Measurements from ENCODE around the gene HSDL2.

Gene HSDL2

GRCh38 chr9:112516769-112517168, 136.9 kb downstream of the HSDL2 start:
- Histone ChIP-seq H3K4me1 (peaks cover 0 to 15% (median 0%) of the 10 kb centered on the region in 10 experiments; a peak in 5 of 20 replicates), H3K4me3 (no peak overlapping the region), H4K20me1 (no peaks in the 10 kb centered on the region; a peak in 2 of 22 replicates), H3K4me2 (no peak overlapping the region), H3K27me3 (no peaks in the 10 kb centered on the region), H3K9ac (no peak overlapping the region), H3K9me3 (replicated peaks in 1 of 11) (peaks cover 0 to 7% (median 0%) of the 10 kb centered on the region in 11 experiments; a peak in 6 of 22 replicates), H3K27ac (no peak overlapping the region), H3K36me3 (peaks cover 0 to 10% (median 0%) of the 10 kb centered on the region in 11 experiments; a peak in 2 of 22 replicates)
- no peak for TF ChIP-seq Cebpa-rat (IDR thresholded peaks at IDR 0.05)

GRCh38 chr9:112520069-112520468, 140.2 kb downstream of the HSDL2 start:
- TF ChIP-seq Cebpa-rat (IDR thresholded peaks at IDR 0.05): no peak
- peak overlapping the region in 2 of 11 experiments; percentile 1 to 53; a peak in 4 of 22 replicates for H3K4me2 ChIP-seq
- H4K20me1 ChIP-seq: peaks cover 0 to 7% (median 0%) of the 10 kb centered on the region in 11 experiments; a peak in 3 of 22 replicates

DNA sequence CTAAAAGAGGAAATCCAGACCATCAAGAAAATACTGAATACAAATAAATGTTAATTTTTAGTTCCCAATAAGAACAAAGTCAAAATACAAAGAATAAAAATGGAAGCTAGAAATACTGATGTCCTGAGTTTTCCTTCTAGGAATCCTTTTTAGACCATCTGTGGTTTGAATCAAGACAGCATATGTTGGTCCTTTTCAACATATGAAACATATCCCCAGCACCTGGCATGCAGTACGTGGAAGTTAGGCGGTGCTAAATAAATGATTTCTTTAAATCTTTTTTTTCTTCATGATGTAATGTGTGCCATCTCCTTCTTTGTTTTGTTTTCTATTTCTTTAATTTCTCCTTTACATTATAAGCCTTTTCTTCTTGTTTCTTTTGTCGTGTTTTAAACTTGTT, 140.7 kb downstream of the HSDL2 start:
- Histone ChIP-seq H3K4me2 (peak overlapping the region in 2 of 11 experiments; percentile 1 to 53; a peak in 4 of 22 replicates), H4K20me1 (peaks cover 0 to 7% (median 0%) of the 10 kb centered on the region in 11 experiments; a peak in 4 of 22 replicates), H3K36me3 (peaks cover 0 to 20% (median 4%) of the 10 kb centered on the region in 11 experiments; a peak in 5 of 22 replicates), H3K27me3 (no peaks in the 10 kb centered on the region), H3K9me3 (replicated peaks in 1 of 11) (peaks cover 0 to 24% (median 10%) of the 10 kb centered on the region in 11 experiments; a peak in 10 of 22 replicates), H3K9ac (no peak overlapping the region), H3K4me1 (peaks cover 0 to 15% (median 0%) of the 10 kb centered on the region in 10 experiments; a peak in 5 of 20 replicates), H3K4me3 (no peak overlapping the region), H3K27ac (no peak overlapping the region)
- TF ChIP-seq Cebpa-rat (IDR thresholded peaks at IDR 0.05): no peak

More at GRCh38 chr9:112520069-112520468, 140.2 kb downstream of the HSDL2 start:
- H3K4me3 ChIP-seq: no peak overlapping the region
- H3K9me3 ChIP-seq (replicated peaks in 1 of 11): peaks cover 0 to 22% (median 10%) of the 10 kb centered on the region in 11 experiments; a peak in 10 of 22 replicates
- no peaks in the 10 kb centered on the region for H3K27me3 ChIP-seq
- H3K27ac ChIP-seq: no peak overlapping the region
- H3K36me3 ChIP-seq: peaks cover 0 to 20% (median 4%) of the 10 kb centered on the region in 11 experiments; a peak in 4 of 22 replicates
- H3K4me1 ChIP-seq: peaks cover 0 to 15% (median 0%) of the 10 kb centered on the region in 10 experiments; a peak in 5 of 20 replicates
- no peak overlapping the region for H3K9ac ChIP-seq
